22Rv1 (cell line): Measurements from ENCODE around the gene NTRK3.
A peak's percentile ranks its signal among the peaks of the same experiment; 100 is the strongest.

Experiments
- H3K27ac ChIP-seq: fragments of 450-650 bp; 2 replicates; pipeline ENCODE4 v1.5.1; 2017
- CTCF ChIP-seq: fragments of 450-650 bp; IDR thresholded peaks from 2 replicates; pipeline ENCODE4 v1.5.1; 2017; ENCODE audit warnings: mild to moderate bottlenecking
- ZFX ChIP-seq: fragments of 450-650 bp; IDR thresholded peaks from 2 replicates; pipeline ENCODE4 v1.6.1; 2017; ENCODE audit warnings: antibody characterized with exemption, borderline replicate concordance

Gene NTRK3

GRCh38 chr15:88241060-88241459 is 15.5 kb downstream of the NTRK3 start:
- no peak for TF ChIP-seq ZFX
- 0 out of 2 replicates have a peak, but pooled peaks have one; percentile 1 for TF ChIP-seq CTCF
- H3K27ac ChIP-seq: no peak overlapping the region

- no peak for TF ChIP-seq ZFX
- no peak for TF ChIP-seq CTCF
- no peak overlapping the region for H3K27ac ChIP-seq
These were observed 16.9 kb downstream of the NTRK3 start for GRCh38 chr15:88239594-88239993.

- TF ChIP-seq ZFX: no peak
- TF ChIP-seq CTCF: no peak
- H3K27ac ChIP-seq: no peak overlapping the region
These were observed 17.7 kb downstream of the NTRK3 start for GRCh38 chr15:88238618-88239430.

- no peak for TF ChIP-seq CTCF
- no peak for TF ChIP-seq ZFX
- no peak overlapping the region for H3K27ac ChIP-seq
These were observed 21.8 kb downstream of the NTRK3 start for GRCh38 chr15:88234711-88235110.

- no peak for TF ChIP-seq CTCF
- TF ChIP-seq ZFX: no peak
These were observed 22.6 kb downstream of the NTRK3 start for GRCh38 chr15:88233921-88234320.

GRCh38 chr15:88232771-88233201 is 23.8 kb downstream of the NTRK3 start:
- no peak for TF ChIP-seq CTCF
- no peak for TF ChIP-seq ZFX
- no peak overlapping the region for H3K27ac ChIP-seq

More at GRCh38 chr15:88233921-88234320, 22.6 kb downstream of the NTRK3 start:
- no peak overlapping the region for H3K27ac ChIP-seq

GRCh38 chr15:88231909-88232644 is 24.5 kb downstream of the NTRK3 start:
- no peak overlapping the region for H3K27ac ChIP-seq
- TF ChIP-seq ZFX (no peak), CTCF (no peak)
